Left renal cortex interstitium (tissue), 4 donors: ENCODE results near the gene GIMAP2. TPM values are rescaled to one million over a fixed set of nuclear protein-coding genes. Genes with fewer than 3 reads are reported as not detected.
"Not testable (repeated sequence)": the region's sequence is repeated elsewhere in the genome, so short reads cannot be mapped to it uniquely, and the experiment has no call there.

Experiments used
- DNase-seq, 4 donors: peaks; one replicate each; pipeline ENCODE4 v3.0.0-alpha.2; 2013; ENCODE audit warnings: low read depth in 4 of 4, low spot score in 2 of 4, missing footprints in 1 of 4
- polyA plus RNA-seq, 4 donors: library from polyadenylated mRNA; unstranded; fragments of 120-200 nt; gene quantifications; one replicate each; pipeline ENCODE4 v1.2.1, GENCODE V29; 2013; ENCODE audit not compliant: insufficient read length in 4 of 4

Gene GIMAP2
- polyA plus RNA-seq, 4 donors = 7.4 to 10.1 (median 8.1) TPM

DNA sequence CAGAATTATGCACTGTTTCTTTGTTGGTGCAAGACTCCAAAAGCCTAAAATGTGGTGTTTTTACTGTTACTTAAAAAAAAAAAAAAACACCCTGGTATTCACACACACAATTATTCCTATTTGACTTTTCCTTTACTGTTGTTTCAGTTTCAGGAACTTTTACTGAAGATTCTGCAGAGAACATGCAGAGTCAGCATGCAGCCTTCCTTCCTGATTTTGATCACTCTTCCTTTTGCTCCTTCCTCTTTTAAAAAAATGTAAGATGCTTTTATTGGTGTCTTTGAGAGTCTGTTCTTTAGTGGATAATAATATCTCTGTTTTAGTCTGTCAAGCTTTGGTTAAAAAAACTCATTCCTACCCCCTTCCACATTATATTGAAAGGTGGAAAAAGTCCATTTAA is 9.2 kb upstream of the GIMAP2 start:
- DNase-seq = not testable (repeated sequence)

DNA sequence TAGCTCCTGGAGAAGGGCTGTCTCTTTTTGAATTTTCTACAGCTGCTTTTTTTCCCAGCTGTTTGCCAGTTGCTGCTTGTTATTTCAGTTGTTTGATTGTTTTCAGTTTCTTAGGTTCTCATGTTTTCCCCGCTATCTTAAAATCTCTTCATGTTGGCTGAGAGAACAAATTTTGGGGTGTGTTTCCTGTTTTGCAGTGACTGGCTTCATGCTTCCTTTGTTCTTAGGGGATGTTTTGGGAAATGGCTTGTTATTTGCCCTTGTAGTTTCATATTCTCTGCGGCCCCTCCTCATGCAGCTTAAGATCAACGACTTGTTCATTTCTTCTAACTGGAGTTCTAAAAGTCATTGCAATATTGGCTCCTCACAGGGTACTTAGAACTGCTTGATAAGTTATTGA is 8.7 kb upstream of the GIMAP2 start:
- DNase-seq = not testable (repeated sequence)

DNA sequence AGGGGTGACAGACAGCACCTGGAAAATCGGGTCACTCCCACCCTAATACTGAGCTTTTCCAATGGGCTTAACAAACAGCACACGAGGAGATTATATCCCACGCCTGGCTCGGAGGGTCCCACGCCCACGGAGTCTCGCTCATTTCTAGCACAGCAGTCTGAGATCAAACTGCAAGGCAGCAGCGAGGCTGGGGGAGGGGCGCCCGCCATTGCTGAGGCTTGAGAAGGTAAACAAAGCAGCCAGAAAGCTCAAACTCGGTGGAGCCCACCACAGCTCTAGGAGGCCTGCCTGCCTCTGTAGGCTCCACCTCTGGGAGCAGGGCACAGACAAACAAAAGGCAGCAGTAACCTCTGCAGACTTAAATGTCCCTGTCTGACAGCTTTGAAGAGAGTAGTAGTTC is 6.9 kb upstream of the GIMAP2 start:
- DNase-seq = not testable (repeated sequence)

DNA sequence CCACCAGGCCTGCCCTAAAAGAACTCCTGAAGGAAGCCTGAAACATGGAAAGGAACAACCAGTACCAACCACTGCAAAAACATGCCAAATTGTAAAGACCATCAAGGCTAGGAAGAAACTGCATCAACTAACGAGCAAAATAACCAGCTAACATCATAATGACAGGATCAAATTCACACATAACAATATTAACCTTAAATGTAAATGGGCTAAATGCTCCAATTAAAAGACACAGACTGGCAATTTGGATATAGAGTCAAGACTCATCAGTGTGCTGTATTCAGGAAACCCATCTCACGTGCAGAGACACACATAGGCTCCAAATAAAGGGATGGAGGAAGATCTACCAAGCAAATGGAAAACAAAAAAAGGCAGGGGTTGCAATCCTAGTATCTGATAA is 5.1 kb upstream of the GIMAP2 start:
- not testable (repeated sequence) for DNase-seq

DNA sequence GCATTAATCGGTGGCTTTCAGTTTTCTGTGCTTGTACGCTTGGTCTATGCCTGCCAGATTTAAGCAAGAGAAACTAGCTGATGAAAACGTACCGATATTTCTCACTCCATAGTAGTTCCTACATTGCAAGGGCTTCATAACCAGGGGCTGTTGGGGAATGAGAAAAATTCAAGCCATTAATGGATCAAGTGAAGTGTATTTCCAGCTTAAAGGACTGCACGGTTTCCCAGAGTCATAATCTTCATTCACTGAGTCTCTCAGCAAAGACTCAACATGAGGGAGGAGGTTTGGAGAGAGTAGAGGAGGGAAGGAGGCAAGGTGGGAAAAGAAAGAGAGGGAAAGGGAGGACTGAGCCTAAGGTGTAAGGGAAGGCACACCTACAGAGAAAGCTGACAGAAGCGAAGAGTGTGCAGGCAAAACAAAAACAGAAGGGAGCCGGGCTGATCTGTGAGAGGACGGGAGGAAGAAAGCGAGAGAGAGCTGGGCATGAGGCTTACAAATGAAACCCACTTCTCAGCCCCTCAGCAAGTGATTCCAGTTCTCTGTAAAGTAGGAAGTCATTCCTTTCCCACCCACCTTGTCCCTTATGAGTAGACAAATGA is 625 bp downstream of the GIMAP2 start:
- DNase-seq = no peak

DNA sequence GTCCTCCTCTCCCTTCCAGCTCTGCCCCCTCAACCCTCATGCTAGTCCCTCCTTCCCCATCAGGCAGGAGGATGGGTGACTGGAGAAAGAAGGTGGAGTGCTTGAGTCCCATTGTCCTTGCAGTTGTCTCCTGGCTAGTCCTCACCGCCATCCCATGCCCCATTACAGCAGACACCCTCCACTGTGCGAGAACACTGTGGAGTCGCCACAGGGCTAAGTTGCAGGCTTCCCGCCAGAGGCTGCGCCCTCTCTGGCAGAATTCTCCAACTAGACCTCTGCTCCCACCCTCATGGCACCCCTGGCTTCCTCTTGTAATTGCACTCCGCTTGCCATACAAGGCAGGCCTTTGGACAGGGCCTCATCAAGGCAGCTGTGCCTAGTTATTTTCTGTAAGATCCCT is 3.1 kb downstream of the GIMAP2 start:
- DNase-seq = no peak

DNA sequence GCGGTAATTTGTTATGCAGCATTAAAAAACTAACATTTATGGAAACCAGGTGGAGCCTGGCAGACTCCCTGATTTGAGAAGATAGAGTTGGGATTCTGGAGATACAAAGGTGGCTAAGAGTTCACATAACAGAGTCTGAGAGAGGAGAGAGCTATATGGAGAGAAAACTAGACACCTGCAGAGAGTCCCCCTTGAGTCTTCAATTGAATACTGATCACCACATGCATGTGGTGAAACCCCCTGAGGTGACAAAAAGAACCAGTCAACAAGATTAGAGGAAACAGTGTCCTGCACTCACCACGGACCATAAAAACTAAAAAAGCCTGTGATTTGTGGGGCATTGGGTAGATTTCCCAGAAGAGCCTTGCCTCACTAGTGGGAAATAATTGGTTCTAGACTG is 10.1 kb downstream of the GIMAP2 start:
- no peak for DNase-seq

DNA sequence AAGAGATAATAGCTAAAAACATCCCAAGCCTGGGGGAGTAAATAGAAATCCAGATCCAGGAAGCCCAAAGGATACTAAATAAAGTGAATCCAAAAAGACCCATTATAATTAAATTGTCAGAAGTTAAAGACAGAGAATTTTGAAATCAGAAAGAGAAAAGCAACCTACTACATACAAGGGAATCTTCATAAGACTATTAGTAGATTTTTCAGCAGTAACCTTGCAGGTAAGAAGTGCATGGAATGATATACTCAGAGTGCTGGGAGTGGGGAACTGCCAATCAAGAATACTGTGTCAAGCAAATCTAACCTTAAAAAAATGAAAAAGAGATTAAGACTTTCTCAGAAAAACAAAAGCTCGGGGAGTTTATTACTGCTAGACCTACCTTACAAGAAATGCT is 17.7 kb downstream of the GIMAP2 start:
- no peak for DNase-seq

DNA sequence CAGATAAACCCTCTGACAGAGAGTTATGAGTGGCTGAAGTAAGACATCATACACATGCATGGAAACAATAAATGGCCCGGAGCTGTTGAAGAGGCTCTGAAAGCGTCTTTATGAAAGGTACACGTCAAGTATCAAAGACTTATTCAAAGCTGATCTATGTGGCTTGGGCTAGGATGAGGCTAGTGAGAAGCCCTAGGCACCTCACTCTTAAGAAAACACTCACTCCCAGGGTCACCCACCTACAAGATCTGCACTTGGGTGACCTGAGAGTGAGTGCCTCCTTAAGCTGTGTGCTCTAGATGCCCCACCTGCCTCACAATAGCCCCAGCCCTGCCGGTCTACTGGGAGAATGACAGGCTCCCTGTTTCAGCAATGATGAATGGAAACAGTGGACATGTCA is 29.8 kb downstream of the GIMAP2 start:
- DNase-seq = no peak

DNA sequence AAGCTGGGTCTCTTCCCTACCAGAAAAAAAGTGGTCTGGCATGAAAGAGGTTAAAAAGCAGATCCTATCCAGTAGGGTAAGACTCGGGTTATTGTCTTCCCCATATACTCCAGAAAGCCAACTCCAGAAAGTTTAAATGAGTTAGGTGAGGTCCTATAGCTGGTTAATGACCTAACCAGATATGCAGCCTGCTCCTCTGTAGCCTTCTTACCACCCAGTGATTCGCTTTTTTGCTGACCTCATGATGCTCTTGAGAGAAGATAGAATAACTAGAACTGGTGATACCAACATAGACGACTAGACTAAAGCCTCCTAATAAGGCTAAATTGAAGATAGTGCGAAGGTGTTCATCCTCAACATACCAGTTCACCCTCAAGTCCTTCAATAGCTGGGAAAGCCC is 30.2 kb downstream of the GIMAP2 start:
- no peak for DNase-seq

DNA sequence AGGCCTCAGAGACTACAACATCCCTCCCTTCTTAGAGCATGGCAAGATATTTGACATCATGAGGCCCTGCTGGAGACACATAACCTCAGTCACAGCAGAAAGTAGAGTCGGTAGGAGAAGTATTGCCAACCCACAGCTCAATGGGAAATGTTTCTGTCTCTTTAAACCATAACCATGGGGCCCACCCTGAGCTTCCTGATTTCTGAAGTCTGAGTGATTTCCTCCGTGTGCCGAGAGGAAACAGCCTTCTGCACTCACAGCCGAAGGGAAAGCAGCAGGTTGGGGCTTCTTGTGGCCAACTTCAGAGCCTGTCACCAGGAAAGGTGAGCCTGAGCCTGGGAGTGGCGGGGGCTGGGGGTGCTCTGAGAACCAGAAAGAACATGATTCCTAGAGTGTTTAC is 30.9 kb downstream of the GIMAP2 start, which contains the start of gene GIMAP1:
Gene GIMAP1 (plus strand): TSS at position 246 of the 400 bp plus-strand sequence. CDS start 2,435 bp downstream, outside the sequence.
- no peak for DNase-seq

DNA sequence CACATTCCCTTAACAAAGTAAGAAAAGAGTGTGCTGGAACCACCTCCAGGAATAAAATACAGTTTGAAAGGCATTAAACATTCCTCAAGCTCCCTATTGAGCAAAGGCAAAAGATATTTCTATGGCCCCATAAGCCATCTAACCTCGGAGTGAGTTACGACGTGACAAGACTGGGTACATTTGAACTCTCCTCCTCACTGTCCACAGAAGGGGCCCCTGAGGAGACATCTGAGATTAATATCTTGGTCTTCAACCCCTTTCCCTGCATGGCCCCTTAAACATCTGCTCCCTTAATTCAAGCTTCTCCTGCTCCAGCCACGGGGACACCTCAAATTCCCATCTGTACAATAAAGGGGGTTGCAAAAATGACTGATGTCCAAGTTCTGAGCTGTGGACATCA is 31.4 kb downstream of the GIMAP2 start:
- DNase-seq = no peak

DNA sequence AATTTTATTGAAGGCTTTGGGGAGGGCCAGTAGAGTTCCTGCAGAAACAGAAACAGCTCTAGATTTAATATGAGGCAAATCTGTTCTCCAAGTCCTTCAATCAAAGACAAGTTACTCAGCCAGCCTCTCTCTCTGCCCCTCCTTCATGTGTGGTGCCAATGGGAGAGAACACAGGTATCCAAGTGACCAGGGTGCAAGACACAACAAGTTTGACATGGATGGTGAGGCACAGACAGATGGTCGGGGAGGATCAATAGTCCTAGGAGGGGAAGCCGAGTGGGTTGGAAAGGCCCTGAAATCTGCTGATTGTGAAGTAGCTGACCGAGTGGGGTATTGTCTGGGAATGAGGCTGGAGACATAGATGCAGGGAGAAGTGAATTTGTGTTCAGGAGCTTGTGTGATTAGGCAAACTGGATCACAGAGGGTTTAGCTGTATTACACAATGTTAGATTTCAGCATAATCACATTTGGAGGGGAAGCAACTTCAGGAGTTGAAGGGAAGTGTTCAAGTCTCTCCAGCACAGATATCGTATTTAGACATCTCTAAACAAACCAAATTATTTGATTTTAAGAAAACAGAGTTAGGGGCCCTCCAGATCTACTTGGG is 32.4 kb downstream of the GIMAP2 start:
- no peak for DNase-seq

DNA sequence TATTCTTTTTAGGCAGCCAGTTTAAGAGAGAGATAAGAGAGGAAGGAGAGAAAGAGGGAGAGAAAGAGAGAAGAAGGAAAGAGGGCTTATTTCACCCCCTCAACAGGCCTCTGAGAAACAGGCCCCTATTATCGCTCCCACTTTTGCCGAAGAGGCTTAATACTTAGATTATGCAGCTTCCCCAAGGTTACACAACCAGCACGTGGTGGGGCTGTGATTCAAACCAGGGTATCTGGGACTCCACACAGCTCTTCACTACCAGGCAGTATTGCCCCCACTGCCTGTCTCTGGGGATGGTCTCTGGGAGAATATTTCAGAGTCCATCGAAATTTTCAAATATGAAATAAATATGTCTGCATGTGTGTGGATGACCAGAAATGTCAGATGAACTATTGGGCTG is 33.9 kb downstream of the GIMAP2 start:
- no peak for DNase-seq

DNA sequence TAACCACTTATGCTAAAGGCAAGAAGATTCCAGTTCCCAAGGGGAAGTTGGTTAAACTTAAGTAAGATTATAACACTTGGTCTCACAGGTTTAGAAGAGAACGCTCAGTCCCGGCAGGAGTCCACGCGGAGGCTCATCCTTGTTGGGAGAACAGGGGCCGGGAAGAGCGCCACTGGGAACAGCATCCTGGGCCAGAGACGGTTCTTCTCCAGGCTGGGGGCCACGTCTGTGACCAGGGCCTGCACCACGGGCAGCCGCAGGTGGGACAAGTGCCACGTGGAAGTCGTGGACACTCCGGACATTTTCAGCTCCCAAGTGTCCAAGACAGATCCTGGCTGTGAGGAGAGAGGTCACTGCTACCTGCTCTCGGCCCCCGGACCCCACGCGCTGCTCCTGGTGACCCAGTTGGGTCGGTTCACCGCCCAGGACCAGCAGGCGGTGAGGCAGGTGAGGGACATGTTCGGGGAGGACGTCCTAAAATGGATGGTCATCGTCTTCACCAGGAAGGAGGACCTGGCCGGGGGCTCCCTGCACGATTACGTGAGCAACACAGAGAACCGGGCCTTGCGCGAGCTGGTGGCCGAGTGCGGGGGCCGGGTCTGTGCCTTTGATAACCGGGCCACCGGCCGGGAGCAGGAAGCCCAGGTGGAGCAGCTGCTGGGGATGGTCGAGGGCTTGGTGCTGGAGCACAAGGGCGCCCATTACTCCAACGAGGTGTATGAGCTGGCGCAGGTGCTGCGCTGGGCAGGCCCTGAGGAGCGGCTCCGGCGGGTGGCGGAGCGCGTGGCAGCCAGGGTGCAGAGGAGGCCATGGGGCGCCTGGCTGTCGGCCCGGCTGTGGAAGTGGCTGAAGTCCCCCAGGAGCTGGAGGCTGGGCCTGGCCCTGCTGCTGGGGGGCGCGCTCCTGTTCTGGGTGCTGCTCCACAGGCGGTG is 34.7 kb downstream of the GIMAP2 start:
- no peak for DNase-seq

DNA sequence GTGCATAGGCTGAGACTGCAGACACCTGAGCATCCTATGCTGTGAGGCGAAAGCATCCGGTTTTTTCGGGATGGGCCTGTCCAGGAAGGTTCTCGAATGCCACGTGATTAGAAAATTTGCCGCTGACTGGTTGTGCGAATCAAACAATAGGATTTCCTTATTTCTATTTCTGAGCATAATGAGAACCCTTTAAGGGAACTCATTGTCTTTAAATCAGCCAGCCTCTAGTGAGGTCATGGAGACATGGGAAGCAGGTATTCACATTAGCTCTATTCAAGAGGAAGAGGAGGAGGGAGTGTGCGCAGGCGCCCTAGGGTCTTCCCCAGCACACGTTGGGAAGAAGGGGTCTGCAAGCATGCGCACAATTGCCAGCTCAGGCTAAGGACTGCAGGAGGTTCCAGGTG is 36.5 kb downstream of the GIMAP2 start:
- DNase-seq = no peak

DNA sequence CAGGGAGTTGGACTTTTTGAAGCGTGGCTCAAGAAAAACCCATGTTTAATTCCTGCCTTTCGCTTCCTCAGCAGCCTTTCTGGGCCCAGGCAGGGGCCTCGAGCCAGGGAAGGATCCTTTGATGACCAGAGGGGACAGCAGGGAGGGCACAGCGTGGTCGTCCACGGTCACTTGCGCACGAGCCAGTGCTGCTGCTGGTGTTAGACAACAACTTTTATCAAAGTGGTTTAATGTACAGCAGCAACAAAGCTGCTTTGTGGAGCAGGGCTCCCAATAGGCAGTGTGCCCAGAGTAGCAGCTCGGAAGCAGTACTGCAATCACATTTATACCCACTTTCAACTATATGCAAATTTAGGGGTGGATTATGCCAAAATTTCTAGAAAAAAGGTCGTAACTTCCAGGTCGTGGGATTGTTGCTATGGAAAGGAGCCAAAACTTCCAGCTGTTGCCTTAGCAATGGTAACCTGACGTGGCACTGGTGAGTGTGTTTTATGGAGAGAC is 37.0 kb downstream of the GIMAP2 start:
- DNase-seq = no peak

DNA sequence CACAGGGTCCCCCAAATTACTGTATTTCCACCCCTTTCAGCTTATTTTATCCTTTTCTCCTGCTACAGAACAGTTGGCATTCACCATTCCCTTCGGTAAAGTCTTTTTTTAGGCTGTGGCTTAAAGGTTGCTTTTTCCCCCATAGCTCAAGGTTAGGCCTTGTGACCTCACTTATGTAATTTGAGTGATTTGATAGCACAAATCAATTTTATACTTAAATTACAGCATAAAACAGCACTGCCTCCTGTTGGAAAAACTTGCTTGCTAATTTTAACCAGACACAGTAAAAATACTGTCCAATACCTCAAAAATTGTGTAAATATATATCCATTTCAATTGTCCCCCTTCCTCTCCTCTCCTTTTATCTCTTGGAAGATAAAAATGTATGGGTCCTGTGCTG is 38.0 kb downstream of the GIMAP2 start:
- DNase-seq = no peak

DNA sequence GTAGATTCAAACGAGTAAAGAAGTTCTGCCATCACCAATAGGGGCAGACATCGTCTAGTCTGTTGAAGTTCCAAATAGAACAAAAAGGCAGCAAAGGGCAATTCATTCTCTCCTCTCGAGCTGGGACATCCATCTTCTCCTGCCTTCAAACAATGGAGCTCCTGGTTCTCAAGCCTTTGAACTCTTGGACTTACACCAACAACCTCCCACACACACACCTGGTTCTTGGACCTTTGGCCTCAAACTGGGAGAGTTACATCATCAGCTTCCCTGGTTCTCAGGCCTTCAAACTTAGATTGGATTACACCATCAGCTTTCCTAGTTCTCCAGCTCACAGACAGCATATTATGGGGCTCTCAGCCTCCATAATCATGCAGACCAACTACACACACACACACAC is 41.9 kb downstream of the GIMAP2 start:
- DNase-seq = no peak

DNA sequence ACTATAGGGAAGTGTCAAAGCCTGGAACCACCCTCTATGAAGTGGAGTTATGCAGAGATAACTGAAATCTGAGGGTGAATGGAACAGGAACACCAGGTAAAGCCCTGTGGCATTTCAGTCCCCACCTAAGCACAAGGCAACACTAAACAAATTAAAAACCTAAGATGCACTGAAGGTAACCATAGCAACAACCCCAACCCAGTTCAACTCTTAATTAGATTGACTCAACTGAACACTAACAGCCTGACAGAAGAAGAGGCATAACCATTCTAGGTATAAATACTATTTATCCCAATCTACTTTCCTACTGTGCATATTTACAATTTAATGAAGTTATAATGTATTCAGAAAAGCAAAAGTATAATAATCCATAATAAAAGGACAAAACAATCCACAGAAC is 42.5 kb downstream of the GIMAP2 start:
- no peak for DNase-seq

DNA sequence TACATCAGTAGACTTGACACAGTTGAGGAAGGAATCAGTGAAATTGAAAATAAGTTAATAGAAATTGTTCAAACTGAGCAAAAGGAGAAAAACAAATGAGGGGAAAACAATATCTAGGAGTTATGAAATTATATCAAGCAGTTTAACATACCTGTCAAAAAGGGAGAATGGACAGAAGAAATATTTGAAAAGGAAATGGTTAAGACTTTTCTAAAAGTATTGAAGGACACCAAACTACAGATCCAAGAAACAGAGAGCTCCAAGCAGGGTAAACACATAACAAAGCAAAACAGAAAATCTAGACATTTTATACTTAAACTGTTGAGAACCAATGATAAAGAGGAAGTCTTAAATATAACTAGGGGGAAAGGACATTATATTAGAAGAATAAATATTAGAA is 43.1 kb downstream of the GIMAP2 start:
- DNase-seq = no peak
